Stimulated activated CD4-positive, alpha-beta T cell treated with anti-CD3 and anti-CD28 coated beads, Interleukin-4, amount 100 ng/mL, for 24 hours (primary cell): ENCODE results near the gene HSD17B12.

Experiments
- DNase-seq: peaks from one replicate; pipeline ENCODE4 v3.0.0-alpha.2; 2020

The HSD17B12 gene

GRCh38 chr11:43689167-43689566 lies 8.6 kb downstream of the HSD17B12 start:
- no peak for DNase-seq

GRCh38 chr11:43690929-43691725 lies 10.6 kb downstream of the HSD17B12 start:
- DNase-seq, result no peak

GRCh38 chr11:43691806-43692205 lies 11.3 kb downstream of the HSD17B12 start:
- DNase-seq, result no peak

GRCh38 chr11:43693069-43693468 lies 12.5 kb downstream of the HSD17B12 start:
- DNase-seq, result no peak

GRCh38 chr11:43693731-43694130 lies 13.2 kb downstream of the HSD17B12 start:
- no peak for DNase-seq

- DNase-seq, result no peak
Measured at GRCh38 chr11:43694477-43694876, 13.9 kb downstream of the HSD17B12 start.

- DNase-seq, result no peak
Measured at GRCh38 chr11:43697679-43698078, 17.1 kb downstream of the HSD17B12 start.

- no peak for DNase-seq
Measured at GRCh38 chr11:43699870-43700269, 19.3 kb downstream of the HSD17B12 start.

GRCh38 chr11:43706631-43707030 lies 26.1 kb downstream of the HSD17B12 start:
- DNase-seq, result no peak

- DNase-seq, result no peak
Measured at GRCh38 chr11:43708776-43709175, 28.2 kb downstream of the HSD17B12 start.

GRCh38 chr11:43709689-43710088 lies 29.2 kb downstream of the HSD17B12 start:
- DNase-seq, result no peak

GRCh38 chr11:43712676-43713075 lies 32.1 kb downstream of the HSD17B12 start:
- DNase-seq, result no peak

- no peak for DNase-seq
Measured at GRCh38 chr11:43718373-43718772, 37.8 kb downstream of the HSD17B12 start.

- DNase-seq, result no peak
Measured at GRCh38 chr11:43723617-43724016, 43.1 kb downstream of the HSD17B12 start.

GRCh38 chr11:43732225-43732624 lies 51.7 kb downstream of the HSD17B12 start:
- DNase-seq, result no peak

GRCh38 chr11:43734256-43734655 lies 53.7 kb downstream of the HSD17B12 start:
- DNase-seq, result no peak

- no peak for DNase-seq
Measured at GRCh38 chr11:43735115-43735514, 54.6 kb downstream of the HSD17B12 start.

- DNase-seq, result no peak
Measured at GRCh38 chr11:43735961-43736360, 55.4 kb downstream of the HSD17B12 start.

- DNase-seq, result no peak
Measured at GRCh38 chr11:43736502-43737200, 56.1 kb downstream of the HSD17B12 start.

GRCh38 chr11:43737201-43737590 lies 56.7 kb downstream of the HSD17B12 start:
- no peak for DNase-seq

- DNase-seq, result no peak
Measured at GRCh38 chr11:43738600-43739409, 58.3 kb downstream of the HSD17B12 start.

- DNase-seq, result no peak
Measured at GRCh38 chr11:43746670-43747069, 66.1 kb downstream of the HSD17B12 start.

GRCh38 chr11:43747130-43747802 lies 66.7 kb downstream of the HSD17B12 start:
- DNase-seq, result no peak
